Measurements from ENCODE around the gene VAMP4.
A peak's percentile ranks its signal among the peaks of the same experiment; 100 is the strongest.

Gene VAMP4, protein sequence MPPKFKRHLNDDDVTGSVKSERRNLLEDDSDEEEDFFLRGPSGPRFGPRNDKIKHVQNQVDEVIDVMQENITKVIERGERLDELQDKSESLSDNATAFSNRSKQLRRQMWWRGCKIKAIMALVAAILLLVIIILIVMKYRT

DNA sequence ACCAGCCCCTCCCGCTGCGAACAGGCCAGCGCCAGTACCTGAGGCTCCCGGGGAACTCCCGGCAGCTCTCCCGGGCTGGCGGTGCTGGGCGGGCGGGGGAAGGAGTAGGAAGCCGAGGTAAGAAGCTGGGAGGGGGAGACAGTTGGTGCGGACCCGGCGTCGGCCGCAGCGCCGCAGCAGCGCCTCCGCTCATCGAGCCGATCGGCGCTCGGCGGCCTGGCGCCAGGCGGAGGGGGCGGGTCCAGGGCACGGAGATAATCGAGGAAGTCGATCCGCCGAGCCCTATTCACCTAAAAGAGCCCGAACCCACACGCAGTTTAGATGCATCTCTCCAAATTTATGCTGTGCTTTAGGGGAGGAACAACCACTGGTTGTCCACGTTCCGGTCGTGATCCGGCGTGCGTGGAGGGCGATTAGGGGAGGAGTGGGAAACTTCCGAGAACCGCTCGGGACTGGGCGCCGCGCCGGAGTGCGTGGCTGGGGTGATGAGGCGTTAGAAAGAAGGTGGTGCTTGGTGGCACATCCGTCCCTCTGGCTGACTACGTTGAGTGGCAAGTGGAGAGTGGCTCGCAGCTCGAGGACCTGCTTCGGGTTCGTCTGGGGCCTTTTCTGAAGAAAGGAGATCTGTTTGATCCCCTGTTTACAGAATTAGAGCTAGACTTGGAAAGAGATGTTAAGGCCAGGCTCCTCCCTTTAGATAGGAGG lies at the start of gene VAMP4:
VAMP4 (minus strand) TSS at position 194 of the 705 bp plus-strand sequence. CDS start 3,651 bp downstream, outside the sequence.
- DNase-seq, result peak; percentile 86

DNA sequence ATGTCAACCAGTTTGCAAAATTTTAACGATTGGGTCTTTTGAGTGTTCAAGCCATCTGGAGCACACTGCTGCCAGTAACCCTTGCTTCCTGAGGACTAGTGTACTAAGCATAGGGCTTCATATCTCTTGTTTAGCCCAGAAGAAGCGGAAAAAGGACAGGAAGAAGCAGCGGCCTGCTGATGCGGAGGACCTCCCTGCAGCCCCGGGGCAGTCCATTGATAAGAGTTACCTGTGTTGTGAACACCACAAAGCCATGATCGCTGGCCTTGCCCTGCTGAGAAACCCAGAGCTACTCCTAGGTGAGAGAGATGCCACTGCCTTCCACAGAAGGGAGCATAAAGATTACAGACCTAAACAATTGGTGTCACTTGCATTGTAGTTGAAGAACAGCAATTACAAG lies 48.5 kb upstream of the VAMP4 start:
- DNase-seq, result no peak

DNA sequence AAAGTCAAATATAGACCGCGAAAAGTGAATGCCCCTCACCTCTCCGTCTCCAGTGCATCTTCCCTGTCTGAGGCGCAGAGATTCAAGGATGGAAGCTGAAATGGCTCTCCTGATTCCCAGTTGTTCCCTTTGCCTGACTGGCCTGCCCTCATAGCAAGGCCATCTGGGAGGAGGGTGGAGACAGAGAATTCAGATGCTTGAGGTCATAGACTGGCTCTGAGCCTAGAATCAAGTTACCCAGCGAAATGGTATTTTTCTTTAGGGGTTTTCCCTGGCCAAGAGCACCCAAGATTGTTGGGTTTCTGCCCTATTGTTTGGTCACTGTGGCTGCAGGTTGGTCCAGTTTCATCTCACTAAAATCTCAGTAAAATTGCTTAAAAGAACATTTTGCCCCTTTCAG lies 46.8 kb upstream of the VAMP4 start:
- DNase-seq, result no peak

DNA sequence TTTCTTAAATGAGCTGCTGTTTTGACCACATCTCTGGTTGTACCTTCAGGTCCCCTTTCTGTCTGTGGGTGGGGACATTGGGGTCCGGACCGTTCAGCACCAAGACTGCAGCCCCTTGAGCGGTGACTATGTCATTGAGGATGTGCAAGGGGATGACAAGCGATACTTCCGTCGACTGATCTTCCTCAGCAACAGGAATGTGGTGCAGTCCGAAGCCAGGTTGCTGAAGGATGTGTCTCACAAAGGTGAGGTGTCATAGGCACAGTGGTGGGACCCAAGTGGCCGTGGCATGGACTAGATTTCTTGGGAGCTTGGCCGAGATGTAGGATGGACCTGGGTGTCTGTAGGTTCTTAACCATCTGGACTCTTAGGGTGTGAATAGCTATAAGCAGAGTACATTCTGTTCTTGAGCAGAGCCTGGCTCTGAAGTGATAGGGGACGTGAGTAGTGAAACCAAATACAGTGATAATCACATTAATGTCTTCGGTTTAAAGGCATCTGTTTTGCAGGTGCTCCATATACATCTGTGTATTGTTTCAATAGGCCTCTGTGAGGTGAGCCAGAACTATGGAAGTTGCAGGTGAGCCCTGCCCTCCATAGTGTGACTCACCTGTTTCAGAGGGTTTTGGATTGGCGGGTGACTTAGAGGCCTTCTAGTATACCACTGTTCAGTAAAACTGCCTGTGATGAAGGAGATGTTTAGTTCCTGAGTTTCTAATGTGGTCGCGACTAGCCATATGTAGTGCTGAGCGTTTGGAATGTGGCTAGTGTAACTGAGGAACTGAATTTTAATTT lies 46.0 kb upstream of the VAMP4 start:
- no peak for DNase-seq

DNA sequence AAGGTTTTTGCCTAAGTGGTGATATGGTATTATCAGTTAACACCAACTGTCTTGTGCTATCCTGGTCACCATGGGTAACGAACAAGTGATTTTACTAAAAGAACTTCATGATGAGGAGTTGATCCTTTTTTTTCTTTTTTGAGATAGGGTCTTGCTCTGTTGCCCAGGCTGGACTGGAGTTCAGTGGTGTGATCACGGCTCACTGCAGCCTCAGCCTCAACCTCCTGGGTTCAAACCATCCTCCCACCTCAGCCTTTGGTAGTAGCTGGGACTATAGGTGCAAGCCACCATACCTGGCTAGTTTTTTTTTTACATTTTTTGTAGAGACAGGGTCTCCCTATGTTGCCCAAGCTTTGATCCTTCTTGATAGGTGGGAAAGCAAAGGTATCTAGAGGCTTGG lies 44.7 kb upstream of the VAMP4 start:
- no peak for DNase-seq

DNA sequence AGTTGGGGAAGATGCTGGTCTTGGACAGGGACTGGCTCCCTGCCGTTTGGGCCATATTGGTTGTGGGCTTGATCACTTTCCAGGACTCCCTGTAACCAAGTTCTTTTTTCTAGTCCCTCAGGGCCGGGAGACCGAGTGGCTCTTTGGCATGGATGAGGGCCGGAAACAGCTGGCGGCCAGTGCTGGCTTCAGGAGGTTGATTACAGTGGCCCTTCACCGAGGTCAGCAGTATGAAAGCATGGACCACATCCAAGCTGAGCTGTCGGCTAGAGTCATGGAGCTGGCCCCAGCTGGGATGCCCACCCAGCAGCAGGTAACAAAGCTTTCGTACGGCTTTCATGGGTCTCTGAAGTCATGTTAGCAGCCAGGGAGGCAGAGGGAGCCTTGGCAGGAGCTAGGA lies 43.9 kb upstream of the VAMP4 start:
- no peak for DNase-seq

DNA sequence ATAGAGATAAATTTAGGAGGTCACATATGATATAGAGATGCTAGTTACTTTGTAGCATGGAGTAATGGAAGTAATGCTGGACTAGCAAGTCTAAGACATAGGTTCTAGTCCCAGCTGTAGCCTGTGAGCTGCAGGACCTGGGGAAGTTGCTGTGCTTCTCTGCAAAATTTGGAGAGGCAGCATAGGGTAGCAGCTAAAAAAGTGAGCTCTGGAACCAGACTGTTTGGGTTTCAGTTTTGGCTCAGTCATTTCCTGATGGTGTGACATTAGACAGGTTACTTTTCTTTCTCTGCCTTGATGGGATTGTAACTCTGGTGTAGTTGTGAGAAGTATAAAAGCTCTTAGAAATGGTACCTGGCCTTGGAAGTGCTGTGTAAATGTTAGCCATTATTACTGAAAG lies 42.9 kb upstream of the VAMP4 start:
- no peak for DNase-seq

DNA sequence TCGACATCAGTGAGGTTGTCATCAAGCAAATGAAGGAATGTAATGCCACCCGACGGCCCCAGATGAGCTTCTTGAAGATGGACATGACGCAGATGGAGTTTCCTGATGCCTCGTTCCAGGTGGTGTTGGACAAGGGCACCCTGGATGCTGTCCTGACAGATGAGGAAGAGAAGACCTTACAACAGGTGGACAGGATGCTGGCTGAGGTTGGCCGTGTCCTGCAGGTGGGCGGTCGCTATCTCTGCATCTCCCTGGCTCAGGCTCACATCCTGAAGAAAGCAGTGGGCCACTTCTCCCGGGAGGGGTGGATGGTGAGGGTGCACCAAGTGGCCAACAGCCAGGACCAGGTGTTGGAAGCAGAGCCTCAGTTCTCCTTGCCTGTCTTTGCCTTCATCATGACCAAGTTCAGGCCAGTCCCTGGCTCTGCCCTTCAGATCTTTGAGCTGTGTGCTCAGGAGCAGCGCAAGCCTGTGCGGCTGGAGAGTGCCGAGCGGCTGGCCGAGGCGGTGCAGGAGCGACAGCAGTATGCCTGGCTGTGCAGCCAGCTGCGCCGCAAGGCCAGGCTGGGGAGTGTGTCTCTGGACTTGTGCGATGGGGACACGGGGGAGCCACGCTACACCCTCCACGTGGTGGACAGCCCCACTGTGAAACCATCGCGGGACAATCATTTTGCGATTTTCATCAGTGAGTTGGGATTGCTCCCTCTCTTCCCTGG lies 42.1 kb upstream of the VAMP4 start:
- DNase-seq, result no peak

DNA sequence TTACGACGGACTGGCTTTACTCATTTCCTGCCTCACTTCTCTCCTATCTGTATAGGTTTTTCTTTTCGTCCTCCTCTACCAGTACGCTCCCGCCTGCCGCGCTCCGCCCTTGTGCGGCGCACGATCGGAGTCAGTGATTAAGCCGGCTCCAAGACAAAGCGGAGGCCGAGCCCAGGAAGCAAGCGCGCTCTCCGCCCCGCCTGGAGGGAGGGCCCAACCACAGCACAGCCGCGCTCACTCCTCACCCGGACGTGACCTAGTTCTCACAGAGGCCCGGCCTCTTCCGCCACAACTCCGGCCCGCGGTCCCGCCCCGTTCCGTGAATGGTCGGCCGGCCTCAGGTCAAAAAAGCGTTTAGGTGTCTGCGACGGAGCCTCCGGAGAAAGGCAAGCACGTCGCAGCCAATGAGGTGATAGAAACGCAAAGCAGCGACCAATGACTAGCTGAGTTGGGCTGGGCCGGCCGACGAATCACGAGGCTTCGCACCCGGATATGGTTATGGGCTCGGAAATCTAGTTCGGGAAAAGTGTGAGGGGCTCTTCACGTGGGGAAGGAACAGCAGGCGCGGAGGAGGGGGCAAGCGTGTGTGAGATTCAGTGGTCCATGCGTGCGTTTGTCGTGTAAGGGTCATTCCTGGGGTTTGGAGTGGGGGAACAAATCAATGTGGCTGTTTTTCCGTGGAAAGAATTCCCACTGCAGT lies 39.5 kb upstream of the VAMP4 start, which contains the start of gene METTL13:
METTL13 (plus strand) TSS at position 485 of the 700 bp plus-strand sequence. CDS start 308 bp downstream, outside the sequence.
- DNase-seq, result peak; percentile 98

DNA sequence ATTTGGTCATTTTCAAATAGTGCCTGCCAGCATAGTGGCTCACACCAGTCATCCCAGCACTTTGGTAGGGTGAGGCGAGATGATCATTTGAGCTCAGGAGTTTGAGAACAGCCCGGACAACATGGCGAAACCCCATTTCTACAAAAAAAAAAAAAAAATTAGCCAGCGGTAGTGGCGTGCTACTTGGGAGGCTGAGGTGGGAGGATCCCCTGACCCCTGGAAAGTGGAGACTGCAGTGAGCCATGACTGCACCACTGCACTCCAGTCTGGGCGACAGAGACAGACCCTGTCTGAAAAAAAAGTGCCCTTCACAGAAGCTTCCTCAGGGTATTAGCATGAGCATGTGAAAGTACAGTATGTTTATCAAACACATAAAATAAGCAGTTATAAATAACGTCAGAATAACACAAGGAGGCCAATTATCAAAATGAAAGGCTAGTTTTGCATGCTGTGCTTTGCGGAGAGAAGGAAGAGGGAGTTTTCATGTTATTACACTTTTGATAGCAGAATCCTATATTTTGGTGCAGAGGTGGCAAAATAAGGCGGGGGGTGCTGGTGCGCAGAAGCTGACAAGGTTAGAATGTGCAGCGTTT lies 38.8 kb upstream of the VAMP4 start:
- peak; percentile 53 for DNase-seq

DNA sequence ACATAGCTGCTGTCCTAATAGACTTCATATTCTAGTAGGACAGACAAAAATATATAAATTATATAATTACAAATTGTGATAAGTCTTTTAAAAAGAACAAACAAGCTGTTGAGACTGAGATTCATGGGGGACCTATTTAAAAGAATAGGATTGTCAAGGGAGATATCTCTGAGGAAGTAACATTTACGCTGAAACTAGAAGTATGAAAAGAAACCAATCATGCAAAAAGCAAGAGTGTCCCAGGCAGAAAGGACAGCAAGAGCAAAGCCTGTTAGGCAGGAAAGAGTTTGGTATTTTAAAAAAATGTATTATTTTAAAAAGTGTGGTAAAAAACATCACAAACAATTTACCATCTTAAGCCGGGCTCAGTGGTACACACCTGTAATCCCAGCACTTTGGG lies 30.4 kb upstream of the VAMP4 start:
- DNase-seq, result no peak

DNA sequence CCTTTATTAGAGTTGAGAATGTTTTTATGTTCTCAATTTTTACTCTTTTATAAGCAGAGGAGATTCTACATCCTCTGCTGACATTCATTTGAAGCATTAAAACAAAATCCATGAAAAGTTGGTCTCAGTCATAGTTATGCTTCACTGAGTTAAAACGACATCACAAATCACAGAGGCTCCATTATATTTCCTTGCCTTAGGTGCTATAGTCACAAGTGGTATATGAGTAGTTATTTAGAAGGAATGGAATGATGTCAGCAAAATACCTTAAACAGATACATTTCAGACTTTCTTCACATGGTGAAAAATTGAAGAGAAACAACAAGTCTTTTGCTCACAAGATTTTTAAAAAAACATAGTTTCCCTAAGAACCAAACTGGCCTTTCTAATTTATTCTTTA lies 27.9 kb upstream of the VAMP4 start:
- no peak for DNase-seq

DNA sequence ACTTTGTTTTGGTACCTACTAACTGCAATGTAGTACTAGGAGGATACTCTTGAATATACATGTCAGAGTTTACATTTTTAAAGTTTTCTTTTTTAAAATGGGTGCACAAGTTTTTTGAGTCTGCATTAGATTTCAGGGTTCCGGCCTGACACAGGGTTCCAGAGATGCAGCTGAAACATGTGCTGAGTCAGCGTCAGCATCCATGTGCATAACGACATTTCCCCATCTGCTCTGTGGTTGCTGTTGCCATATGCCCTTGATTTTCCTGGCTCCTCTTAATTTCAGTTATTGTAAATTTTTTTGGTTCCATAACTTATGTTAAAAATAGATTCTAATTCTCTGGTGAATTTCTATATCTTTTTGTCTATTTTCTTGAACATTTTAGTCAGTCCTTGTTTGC lies 27.3 kb upstream of the VAMP4 start:
- no peak for DNase-seq

DNA sequence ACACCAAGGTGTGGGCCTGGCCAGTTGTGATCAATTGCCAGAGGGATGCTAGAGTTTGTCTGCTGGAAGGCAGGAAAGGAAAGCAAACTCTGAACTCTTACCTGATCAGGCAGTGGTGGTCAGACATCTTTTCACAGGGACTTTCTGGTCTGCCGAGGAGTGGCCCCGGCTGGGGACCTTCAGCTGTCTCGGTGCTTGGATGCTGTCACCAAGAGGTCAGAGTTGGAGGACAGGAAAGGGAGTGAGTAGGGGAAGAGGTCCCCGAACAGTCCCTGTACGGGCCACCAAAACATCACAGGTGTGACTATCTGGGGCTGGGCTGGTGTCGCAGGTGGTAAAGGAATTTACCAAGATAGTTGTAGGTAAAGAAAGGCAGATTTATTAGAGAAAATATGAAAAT lies 21.9 kb upstream of the VAMP4 start:
- DNase-seq, result no peak

DNA sequence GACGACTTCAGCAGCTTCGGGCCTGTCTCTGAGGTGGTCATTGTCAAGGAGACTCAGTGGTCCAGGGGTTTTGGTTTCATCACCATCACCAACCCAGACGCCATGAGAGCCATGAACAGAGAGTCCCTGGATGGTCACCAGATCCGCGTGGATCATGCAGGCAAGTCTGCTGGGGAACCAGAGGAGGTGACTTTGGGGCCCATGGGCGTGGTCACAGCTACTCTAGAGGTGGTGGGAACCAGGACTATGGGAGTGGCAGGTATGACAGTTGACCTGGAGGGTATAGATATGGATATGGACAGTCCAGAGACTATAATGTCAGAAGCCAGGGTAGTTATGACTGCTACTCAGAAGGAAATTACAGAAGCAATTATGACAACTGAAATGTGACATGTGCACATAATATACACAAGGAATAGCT lies 20.3 kb upstream of the VAMP4 start:
- no peak for DNase-seq

DNA sequence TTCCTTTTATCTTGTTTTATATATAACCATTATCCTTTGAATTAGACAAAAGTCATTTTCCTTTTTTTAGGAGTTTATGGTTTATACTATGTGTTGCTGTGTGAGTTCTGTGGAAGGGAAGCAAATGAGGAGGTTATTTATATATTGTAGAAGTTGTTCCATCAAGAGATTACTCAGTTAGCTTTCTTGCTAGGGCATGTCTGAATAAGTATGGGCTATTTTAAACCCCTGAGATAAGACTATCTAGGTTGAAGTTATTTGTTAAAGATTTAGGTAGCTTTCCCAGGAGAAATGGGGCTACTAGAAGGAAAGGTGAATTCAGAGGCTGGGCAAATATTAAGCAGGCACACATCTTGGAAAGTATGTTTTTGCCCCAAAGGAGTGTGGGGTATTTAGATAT lies 16.1 kb upstream of the VAMP4 start:
- no peak for DNase-seq

DNA sequence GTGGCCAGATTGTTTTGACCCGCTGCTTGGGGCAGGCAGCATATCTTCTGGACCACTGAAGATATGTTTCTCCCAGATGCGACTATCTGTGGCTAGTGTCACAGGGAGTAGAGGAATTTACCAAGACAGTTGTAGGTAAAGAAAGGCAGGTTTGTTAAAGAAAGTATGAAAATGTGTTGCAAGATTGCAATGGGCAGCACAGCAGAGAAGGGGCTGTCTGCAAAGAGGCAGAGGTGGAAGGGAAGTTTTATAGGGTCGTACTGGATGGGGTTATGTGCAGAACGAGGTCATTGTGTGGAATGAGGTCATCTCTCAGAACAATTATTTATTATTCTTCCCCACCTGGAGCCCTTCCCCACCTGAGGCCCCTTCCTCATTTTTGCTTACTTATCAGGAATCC lies 15.0 kb upstream of the VAMP4 start:
- no peak for DNase-seq

DNA sequence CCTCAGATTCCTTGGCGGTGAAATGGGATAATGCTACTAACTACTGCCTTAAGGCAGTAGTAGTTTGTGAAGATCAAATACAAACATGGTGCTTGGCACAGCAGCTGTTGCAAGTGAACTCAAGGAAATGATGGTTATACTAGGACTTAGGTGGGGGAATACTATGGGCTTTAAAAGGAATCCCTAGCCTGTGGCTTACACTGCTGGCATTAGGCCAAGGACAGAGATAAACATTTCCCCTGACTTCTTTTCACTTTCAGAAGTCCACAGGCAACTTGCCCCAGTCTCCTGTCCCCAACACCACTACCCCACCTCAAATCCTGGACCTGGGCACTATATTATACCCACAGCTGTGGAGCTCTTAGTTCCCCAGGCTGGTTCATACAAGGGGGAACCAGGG lies 13.1 kb upstream of the VAMP4 start:
- DNase-seq, result no peak

DNA sequence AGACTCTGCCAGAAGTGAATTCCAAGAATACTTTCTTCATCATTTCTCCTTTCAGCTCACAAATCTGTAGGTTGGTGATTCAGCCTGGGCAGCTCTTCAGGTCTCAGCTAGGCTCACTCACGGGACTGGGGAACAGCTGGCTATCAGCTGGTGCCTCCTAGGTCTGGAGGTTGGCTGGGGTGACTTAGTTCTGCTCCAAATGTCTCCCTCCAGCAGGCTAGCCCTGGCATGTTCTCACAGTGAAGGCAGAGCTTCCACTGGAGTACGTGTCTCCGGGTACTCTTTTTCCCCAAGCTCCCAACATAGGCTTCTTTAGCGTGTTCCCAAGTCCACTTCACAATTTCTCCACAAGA lies 12.5 kb upstream of the VAMP4 start:
- no peak for DNase-seq

DNA sequence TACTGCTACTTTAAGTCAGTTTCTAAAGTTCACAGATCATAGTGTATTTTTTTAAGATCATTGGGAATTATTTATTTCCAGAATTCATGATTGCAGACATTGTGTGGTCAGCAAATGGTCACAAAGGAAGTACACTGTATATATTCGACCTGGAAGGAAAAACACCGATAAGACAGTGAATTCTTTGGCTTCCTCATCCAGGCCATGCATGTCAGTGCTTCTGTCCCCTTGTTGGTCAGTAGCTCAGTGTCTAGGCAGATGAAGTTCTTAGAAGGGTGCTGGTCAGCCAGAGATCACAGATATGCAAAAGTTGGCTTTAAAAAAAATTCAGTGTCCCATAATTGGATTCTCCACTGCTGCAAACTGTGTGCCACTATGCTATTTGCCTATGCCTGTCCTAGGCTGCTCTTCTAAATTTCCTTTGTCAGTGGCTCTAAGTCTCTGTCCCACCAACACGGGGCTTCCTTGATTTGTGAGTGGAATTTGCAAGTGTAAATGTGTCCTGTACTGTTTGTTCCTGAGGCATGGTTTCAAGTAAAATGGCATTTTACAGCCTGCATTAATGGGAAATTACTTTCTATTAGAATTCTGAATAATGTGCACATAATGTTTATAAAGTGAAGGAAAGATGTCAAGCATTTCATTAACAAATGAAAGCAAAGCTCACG lies 12.0 kb upstream of the VAMP4 start:
- DNase-seq, result no peak

DNA sequence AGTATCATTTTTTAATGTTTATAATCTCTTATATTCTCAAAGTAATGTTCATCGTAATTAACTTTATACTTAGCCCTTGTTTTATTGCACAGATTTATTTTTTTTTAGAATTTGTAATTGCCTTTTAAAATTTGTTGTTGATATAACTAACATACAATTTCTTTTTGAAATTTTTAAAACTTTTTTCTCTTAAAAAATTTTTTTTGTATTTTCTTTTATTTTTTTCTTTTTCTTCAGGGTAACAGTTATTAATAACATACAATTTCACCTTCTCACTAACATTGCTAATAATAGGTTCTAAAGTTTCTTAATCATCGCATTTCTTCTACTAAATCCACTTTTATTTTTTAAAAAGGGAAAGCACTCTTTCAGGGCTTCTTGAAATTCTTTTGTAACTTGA lies 11.3 kb upstream of the VAMP4 start:
- no peak for DNase-seq

DNA sequence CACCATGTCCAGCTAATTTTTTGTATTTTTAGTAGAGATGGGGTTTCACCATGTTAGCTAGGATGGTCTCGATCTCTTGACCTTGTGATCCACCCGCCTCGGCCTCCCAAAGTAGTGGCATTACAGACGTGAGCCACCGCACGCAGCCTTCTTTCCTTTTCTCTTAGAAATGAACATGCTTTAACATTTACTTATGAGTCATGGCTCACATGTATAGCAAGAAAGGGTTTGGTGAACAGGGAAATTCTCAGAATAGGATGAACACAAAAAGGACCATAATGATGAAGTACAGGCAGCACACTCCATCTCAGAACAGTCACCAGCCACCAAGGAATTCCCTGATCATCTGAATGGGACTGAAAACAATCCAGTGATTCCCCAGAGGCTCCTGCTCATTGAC lies 9.4 kb upstream of the VAMP4 start:
- no peak for DNase-seq
